Hematopoietic multipotent progenitor cell treated with erythropoietin and hydrocortisone succinate and interleukin-3 and kit ligand, for 15 days (in vitro differentiated cells): ENCODE measurements around the gene NFIL3.

ENCODE experiments used
- DNase-seq: peaks from one replicate; pipeline ENCODE4 v3.0.0-alpha.2; 2015; ENCODE audit warnings: low spot score

NFIL3 gene

DNA sequence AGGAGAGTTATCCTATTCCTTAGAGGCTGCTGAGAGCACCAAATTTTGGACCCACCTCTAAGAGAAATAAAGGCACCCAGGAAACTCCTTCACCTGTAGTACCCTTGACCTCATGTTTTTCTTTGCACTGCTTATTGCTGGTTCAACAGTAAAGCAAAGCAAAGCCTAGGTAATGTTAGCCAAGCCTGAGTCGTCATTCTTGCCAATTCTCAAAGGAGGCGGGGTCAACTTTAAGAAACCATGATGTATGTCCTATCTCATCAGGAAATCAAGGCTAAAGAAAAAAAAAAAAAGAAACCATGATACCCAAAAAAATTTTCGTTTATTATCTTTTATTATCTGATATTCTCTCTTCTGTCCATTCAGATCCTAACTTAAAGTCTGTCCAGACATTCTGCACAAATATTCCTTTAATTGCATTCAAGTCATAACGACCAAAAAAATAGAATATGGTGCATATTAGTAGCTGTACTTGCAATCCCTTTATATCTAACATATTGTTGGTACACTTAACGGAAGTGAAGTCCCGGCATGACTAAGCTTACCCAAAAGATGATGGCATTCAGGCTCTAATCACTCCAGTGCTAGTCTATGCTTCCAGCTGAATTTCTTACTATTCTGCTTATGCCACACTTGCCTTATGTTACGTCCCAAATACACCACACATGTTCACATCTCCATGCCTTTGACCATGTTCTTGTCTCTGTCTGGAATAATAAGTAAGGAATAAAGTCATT, 63.7 kb downstream of the NFIL3 start:
- no peak for DNase-seq

DNA sequence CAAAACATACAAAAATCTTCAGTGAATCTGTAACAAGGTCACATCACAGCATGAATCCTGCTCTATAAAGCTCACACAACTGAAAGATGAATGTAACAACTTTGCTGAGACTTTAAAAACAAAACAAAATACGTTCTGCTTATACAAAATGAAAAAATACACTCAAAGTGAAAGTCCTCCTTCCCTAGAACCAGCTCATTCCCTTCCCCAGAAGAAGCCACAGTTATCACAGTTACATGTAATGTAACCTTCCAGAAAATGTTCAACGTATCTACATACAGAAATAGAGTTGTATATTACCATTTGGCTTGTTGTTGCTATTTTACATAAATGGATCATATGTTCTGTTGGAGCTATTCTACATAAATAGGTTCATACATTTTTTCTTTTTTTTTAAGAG, 64.5 kb downstream of the NFIL3 start:
- no peak for DNase-seq
